HG03280 (cell line): ENCODE measurements around the gene TMPRSS13.

Experiments used
- ATAC-seq: cut with Tn5 transposase; IDR thresholded peaks from one replicate; pipeline ENCODE4 v1.9.1; 2021; ENCODE audit warnings: mild to moderate bottlenecking, moderate library complexity; ENCODE audit not compliant: unreplicated experiment

TMPRSS13 gene

GRCh38 chr11:117857734-117858414, 71.3 kb downstream of the TMPRSS13 start:
- no peak for ATAC-seq

DNA sequence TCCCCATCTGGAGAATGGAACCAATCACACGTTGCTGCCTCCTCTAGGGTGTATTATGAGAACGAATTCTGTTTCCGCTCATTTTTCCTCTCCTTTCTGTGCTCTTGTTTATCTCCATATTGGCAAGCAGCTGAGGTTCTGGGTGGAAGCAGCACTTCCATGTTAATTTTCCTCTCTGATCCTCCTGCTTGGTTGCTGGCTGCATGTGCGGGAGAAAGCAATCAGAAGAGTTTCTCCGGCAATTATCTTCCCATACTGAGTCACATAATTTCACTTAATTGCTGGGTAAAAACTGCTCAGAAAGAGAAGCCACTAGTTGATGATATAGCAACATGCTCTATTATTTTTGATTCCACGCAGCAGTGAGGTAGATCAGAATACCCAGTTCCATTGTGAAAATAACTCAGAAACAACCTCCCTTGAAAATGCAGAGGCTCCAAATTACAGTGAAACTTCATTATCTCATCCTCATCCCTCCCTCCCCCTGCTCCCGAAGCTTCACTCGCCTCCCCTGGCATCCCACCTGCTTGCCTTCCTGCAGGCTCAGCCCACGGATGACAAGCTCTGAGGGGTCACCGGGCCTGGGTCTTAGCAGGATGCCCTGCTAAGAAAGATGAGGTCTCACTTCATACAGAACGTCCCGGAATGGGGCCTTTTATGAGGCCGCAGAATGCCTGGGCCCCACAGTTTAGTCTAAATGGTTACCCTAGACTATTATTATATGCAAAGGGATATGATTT, 73.1 kb downstream of the TMPRSS13 start:
- no peak for ATAC-seq

DNA sequence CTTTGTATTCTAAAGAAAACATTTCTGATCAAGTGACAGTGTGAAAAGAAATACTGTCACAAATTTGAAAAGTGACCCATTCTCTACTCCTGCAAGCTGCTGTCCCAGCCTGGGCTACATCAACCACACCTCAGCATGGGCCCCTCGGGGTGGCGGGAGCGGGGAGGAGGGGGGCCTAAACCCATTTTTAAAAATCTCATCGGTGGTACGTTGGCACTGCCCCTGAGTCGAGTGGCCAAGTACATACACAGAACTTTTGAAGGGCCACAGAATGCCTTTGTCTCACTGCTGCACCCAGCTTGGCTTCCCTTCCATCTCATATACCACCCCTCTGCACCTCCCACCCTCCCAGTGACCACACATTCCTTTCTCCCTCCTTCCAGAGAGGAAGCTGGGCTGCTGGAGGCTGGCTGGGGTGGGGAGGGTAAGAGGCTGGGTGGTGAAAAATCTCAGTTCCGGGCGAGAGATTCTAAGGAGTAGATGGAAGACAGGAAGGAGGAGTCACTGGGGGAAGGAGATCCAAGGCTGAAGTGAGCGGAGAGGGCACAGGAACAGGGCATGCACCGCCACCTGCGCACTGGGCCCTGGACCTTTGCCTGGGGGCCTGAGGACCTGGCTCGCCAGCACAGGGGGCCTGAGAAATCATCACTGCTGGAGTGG, 73.9 kb downstream of the TMPRSS13 start:
- no peak for ATAC-seq

DNA sequence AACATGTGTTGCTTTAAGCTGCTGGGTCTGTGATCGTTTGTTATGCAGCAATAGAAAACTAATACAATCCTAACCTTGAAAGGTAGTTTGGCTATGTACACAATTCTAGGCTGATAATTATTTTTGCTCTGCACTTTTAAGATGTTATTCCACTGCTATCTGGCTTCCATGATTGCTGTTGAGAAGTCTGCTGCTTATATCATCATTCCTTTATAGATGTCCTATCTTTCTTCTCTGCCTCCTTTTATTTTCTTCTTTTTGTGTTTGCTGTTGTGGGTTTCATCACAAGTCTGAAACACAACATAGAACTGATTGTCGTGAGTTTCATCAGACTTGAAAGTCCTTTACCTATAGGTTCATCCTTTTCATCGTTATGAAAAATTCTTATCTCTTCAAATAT, 76.9 kb downstream of the TMPRSS13 start:
- ATAC-seq = no peak

DNA sequence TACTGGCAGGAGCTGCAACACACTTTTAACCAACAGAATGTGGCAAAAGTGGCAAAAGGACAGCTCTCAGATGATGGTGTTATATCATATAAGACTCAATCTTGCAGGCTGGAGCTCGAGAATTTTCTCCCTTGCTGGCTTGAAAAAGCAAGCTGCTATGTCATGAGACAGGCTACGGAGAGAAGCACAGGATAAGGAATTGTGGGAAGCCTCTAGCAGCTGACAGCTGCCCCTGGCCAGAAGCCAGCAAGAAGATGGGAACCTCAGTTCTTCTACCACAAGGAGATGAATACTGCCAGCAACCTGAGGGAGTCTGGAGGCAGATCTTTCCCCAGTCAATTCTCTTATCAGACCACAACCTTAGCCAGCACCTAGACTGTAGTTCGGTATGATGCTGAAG, 77.3 kb downstream of the TMPRSS13 start:
- ATAC-seq = no peak

DNA sequence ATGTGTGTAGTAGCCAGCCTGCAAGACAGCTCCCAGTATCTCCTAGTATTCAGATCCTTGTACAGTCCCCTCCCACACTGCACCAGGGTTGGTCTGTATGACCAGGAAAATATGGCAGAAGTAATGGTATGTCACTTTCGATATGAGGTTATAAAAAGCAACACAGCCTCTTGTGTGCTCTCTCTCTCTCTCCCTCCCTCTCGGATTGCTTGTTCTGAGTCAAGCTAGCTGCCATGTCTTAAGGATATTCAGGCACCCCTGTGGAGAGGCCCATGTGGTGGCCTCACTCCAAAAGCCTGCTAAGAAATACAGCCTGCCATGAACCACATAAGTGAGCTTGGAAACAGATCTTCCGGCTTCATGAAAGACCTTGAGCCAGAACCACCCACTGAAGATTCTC, 78.1 kb downstream of the TMPRSS13 start:
- ATAC-seq = no peak
